Activated CD4-positive, alpha-beta T cell treated with anti-CD3 and anti-CD28 coated beads, Interleukin-2, amount 50 U/mL, for 1 hour (primary cell): ENCODE results near the gene KTI12.
A peak's percentile ranks its signal among the peaks of the same experiment; 100 is the strongest.
"Not testable (repeated sequence)": the region's sequence is repeated elsewhere in the genome, so short reads cannot be mapped to it uniquely, and the experiment has no call there.

ENCODE experiments used
- DNase-seq: peaks from one replicate; pipeline ENCODE4 v3.0.0-alpha.2; 2020

KTI12 gene

GRCh38 chr1:52037402-52037814 lies 3.8 kb upstream of the KTI12 start:
- no peak for DNase-seq

- DNase-seq, result no peak
Observed at GRCh38 chr1:52034050-52034384, 407 bp upstream of the KTI12 start.

DNA sequence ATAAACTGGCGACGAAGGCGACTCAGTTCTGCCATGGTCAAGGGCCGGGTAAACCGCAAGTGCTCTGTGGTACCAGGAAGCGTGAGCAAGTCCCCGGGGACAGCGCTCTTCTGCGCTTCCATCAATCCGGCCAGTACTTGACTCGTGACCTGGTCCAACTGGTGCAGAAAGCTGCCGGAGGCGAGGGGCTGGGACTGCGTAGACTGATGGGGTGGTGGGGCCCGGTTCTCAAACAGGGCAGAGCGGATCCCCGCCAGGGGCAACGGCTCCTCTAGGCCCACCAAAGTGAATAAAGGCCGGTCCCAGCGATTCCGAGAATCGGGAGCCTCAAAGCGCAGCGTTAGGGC lies 852 bp downstream of the KTI12 start:
- DNase-seq, result no peak

DNA sequence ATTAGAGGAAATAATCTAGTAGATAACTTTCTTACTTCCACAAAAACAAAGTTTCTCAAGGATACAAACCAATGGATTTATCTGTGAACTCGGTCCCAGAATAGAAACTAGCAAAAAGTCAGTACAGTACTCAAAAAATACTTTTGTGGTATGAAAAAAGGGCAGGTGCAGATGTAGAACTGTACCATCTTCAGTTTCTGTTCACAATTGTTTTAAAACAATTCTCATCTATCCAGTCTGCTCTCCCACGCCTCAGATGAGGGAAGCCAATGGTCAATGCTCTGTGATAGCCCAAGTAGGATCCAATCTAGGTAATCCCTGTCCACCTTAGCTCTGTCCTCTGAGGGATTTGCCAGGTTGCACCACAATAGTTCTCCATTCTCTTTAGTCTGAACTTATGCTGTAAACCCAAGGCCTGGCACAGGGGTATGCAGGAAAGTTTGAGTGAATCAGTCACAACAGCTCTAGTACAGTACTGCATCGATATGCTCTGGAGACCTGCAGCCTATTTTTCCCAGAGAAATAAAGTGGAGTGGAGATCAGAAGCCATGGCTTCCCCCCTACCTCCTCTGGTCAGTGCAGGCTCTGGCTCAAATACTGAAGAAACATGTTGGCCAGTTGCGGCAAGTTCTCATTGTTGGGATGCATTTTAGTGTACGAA lies 1.4 kb downstream of the KTI12 start:
- no peak for DNase-seq

GRCh38 chr1:52028839-52029238 lies 4.8 kb downstream of the KTI12 start:
- not testable (repeated sequence) for DNase-seq

GRCh38 chr1:52028328-52028727 lies 5.3 kb downstream of the KTI12 start:
- no peak for DNase-seq

DNA sequence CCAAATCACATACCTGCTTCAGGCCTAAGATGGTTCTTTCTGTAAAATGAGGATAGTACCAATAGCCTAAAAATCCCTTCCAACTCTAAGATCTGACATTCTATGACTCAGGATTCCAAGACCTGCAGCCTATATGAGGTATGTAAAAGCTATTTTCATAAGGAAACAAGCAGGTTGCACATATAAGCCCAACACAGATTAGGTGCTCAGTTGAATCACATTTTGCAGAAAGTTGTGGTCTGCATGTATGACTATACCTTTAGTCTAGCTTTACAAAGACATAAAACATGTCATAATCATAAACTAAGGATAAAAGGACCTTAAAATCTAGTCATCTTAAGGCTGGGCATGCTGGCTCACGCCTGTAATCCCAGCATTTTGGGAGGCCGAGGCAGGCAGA lies 7.3 kb downstream of the KTI12 start:
- DNase-seq, result no peak

GRCh38 chr1:52022133-52022532 lies 11.5 kb downstream of the KTI12 start:
- no peak for DNase-seq

DNA sequence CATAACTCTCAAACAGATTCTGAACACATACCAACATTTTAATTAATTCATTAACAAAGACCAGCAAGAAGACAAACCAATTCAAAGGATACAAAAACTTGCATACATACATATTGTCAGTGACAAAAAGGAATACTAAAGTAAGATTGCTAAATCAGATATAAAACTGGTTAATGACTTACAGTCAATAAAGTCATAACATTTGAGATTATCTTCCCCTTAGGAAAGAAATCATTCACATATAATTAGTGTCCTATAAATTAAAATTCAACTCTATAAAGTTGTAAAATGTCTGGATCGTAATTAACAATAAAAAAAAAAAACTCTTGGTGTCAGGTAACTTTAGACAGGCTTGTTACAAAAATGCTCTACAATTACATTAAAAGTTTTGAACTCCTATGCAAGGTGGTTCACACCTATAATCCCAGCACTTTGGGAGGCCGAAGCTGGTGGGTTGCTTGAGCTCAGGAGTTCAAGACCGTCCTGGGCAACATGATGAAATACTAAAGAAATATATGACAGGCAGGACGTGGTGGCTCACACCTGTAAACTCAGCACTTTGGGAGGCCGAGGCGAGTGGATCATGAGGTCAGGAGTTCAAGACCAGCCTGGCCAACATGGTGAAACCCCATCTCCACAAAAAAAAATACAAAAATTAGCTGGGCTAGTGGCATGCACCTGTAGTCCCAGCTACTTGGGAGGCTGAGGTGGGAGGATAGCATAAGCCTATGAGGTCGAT lies 25.4 kb downstream of the KTI12 start:
- no peak for DNase-seq

GRCh38 chr1:52007215-52008002 lies 26.2 kb downstream of the KTI12 start:
- no peak for DNase-seq

DNA sequence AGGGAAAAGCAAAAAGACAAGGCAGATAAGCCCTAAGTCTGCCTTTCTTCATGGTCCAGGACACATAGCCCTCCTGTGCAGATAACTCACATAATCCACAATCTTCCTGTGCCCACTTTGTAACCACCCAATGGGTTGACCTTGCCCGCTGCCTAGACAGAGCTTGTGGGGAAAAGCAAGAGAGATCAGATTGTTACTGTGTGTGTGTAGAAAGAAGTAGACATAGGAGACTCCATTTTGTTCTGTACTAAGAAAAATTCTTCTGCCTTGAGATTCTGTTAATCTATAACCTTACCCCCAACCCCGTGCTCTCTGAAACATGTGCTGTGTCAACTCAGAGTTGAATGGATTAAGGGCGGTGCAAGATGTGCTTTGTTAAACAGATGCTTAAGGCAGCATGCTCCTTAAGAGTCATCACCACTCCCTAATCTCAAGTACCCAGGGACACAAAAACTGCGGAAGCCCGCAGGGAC lies 27.5 kb downstream of the KTI12 start:
- DNase-seq, result not testable (repeated sequence)

GRCh38 chr1:52005548-52005947 lies 28.1 kb downstream of the KTI12 start:
- DNase-seq, result not testable (repeated sequence)

DNA sequence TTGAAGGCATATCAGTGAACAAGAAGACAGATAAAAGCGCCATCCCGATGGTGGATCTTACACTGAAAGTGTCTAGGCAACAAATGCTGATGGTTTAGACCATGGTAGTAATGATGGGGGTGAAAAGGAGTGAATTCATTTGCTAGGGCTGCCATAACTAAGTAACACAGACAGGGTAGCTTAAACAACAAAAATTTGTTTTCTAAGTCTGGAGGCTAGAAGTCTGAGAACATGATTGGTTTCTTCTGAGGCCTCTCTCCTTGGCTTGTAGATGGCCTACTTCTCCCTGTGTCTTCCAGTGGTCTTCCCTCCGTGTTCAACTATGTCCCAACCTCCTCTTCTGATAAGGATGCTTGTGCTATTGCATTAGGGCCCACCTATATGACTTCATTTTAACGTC lies 29.7 kb downstream of the KTI12 start:
- no peak for DNase-seq

- DNase-seq, result peak; percentile 7
Observed at GRCh38 chr1:52002038-52002917, 31.3 kb downstream of the KTI12 start.

- no peak for DNase-seq
Observed at GRCh38 chr1:51998701-51999100, 34.9 kb downstream of the KTI12 start.

- no peak for DNase-seq
Observed at GRCh38 chr1:51997974-51998382, 35.6 kb downstream of the KTI12 start.

DNA sequence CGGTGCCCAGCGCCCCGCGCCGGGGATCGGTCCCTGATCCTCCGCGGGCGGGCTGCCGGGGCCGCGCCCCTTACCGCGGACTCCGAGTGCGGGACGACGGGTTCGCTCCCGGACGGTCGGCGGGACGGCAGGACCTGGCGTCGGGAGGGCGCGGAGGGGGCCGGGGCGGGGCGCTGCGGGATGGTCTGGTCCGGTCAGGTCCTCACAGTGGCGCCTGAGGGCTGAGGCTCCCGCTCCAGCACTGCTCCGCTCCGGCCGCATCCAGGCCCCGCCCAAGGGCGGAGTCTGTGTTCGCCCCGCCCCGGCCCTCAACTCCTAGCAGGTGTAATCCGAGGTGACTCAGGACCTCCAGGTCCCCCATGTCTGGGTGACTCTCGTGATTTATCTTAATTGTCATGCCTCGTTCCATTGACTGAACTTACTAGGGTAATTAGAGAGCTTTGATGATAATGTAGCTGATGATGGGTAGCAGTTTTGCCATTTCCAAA lies 43.1 kb downstream of the KTI12 start, which contains the start of gene RAB3B:
TSS of gene RAB3B (minus strand) at position 223 of the 488 bp plus-strand sequence. CDS start 13,583 bp downstream, outside the sequence.
- peak; percentile 75 for DNase-seq

GRCh38 chr1:51989582-51990477 lies 43.8 kb downstream of the KTI12 start:
- DNase-seq, result no peak

DNA sequence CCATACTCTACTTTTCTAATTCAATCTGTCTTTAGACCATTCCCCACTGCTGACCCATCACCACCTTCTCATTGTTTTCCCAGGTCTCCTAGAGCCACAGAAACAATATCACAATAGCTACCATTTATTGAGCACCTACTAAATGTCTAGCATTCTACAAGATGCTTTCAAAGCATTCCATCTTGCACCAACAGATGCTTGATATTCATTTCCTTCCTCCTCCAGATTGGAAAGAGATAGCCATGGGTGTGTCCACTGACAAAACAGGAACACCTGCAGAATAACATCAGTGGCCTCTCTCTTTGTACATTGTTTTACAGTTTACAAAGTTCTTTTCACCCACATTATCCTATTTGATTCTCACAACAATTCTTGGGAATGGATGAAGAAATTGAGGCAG lies 45.4 kb downstream of the KTI12 start:
- DNase-seq, result no peak

- DNase-seq, result no peak
Observed at GRCh38 chr1:51986718-51987117, 46.9 kb downstream of the KTI12 start.

GRCh38 chr1:51982161-51982560 lies 51.4 kb downstream of the KTI12 start:
- no peak for DNase-seq
